ENCODE data around the gene KCNJ5. TPM values are rescaled to one million over a fixed set of nuclear protein-coding genes. Genes with fewer than 3 reads are reported as not detected.

The KCNJ5 gene
- polyA plus RNA-seq, 12 donors: 0.39 to 4.3 (median 0.82) TPM; not detected in 2

GRCh38 chr11:128894286-128894681 is 3.1 kb downstream of the KCNJ5 start:
- DNase-seq: no peak

- DNase-seq: no peak
Measured at GRCh38 chr11:128894685-128895084, 3.5 kb downstream of the KCNJ5 start.

GRCh38 chr11:128895526-128895925 is 4.4 kb downstream of the KCNJ5 start:
- DNase-seq: no peak

- no peak for DNase-seq
Measured at GRCh38 chr11:128896356-128896755, 5.2 kb downstream of the KCNJ5 start.

GRCh38 chr11:128897826-128898225 is 6.7 kb downstream of the KCNJ5 start:
- DNase-seq: no peak

GRCh38 chr11:128898580-128899344 is 7.6 kb downstream of the KCNJ5 start:
- DNase-seq: no peak

- DNase-seq: no peak
Measured at GRCh38 chr11:128900468-128900867, 9.3 kb downstream of the KCNJ5 start.

GRCh38 chr11:128901653-128902514 is 10.7 kb downstream of the KCNJ5 start:
- DNase-seq: no peak

- DNase-seq: no peak
Measured at GRCh38 chr11:128902515-128903066, 11.4 kb downstream of the KCNJ5 start.

- no peak for DNase-seq
Measured at GRCh38 chr11:128903248-128904061, 12.3 kb downstream of the KCNJ5 start.

- DNase-seq: no peak
Measured at GRCh38 chr11:128904303-128904655, 13.1 kb downstream of the KCNJ5 start.

- no peak for DNase-seq
Measured at GRCh38 chr11:128904656-128905344, 13.6 kb downstream of the KCNJ5 start.

- DNase-seq: peak; percentile 28
Measured at GRCh38 chr11:128905345-128906184, 14.4 kb downstream of the KCNJ5 start.

- DNase-seq: no peak
Measured at GRCh38 chr11:128906185-128907050, 15.3 kb downstream of the KCNJ5 start.

GRCh38 chr11:128907585-128907984 is 16.4 kb downstream of the KCNJ5 start:
- no peak for DNase-seq

GRCh38 chr11:128908391-128909246 is 17.5 kb downstream of the KCNJ5 start:
- DNase-seq: peak; percentile 40

- DNase-seq: no peak
Measured at GRCh38 chr11:128909438-128910125, 18.4 kb downstream of the KCNJ5 start.

- DNase-seq: no peak
Measured at GRCh38 chr11:128910576-128910975, 19.4 kb downstream of the KCNJ5 start.
